ENCODE measurements around the gene PPARA. TPM values are rescaled to one million over a fixed set of nuclear protein-coding genes. Genes with fewer than 3 reads are reported as not detected.

The PPARA gene
- polyA plus RNA-seq, 1 donor from 2014 or later, result 0.43 TPM

- Histone ChIP-seq H3K4me2 (ENCODE audit: low read length) (no peak overlapping the region), H3K9ac (ENCODE audit: low read length) (no peak overlapping the region), H3K9me2 (ENCODE audit: insufficient read depth, low read length) (no peaks in the 10 kb centered on the region), H4K20me1 (ENCODE audit: insufficient read depth) (no peaks in the 10 kb centered on the region), H3F3A (ENCODE audit: insufficient read depth, low read length, poor library complexity, severe bottlenecking) (no peaks in the 10 kb centered on the region), H3K27ac (ENCODE audit: low read length) (no peak overlapping the region), H3K27me3 (ENCODE audit: insufficient read depth, low read depth, low read length) (peaks cover 44% of the 10 kb centered on the region), H3K9me3 (ENCODE audit: low read length) (peaks cover 51% of the 10 kb centered on the region), H3K4me3 (ENCODE audit: low read length) (no peak overlapping the region), H2AFZ (ENCODE audit: low read depth, low read length) (no peak overlapping the region), H3K79me2 (replicated peaks; ENCODE audit: insufficient read depth, low read length) (no peaks in the 10 kb centered on the region), H3K36me3 (ENCODE audit: insufficient read depth, low read length) (no peaks in the 10 kb centered on the region)
- no peak for TF ChIP-seq POLR2AphosphoS5 (IDR thresholded peaks at IDR 0.05)
Measured at GRCh38 chr22:46259374-46259773, 109.0 kb downstream of the PPARA start.

- H3K27me3 ChIP-seq (ENCODE audit: insufficient read depth, low read depth, low read length), result peaks cover 45% of the 10 kb centered on the region
- no peaks in the 10 kb centered on the region for H3K9me2 ChIP-seq (ENCODE audit: insufficient read depth, low read length)
- H4K20me1 ChIP-seq (ENCODE audit: insufficient read depth), result no peaks in the 10 kb centered on the region
- TF ChIP-seq EZH2 (IDR thresholded peaks at IDR 0.05; ENCODE audit: borderline replicate concordance, insufficient read depth, low read length, poor library complexity, severe bottlenecking) (no peak), RAD21 (conservative IDR thresholded peaks at IDR 0.05) (no peak), SMC3 (conservative IDR thresholded peaks at IDR 0.05; ENCODE audit: poor library complexity) (no peak), POLR2AphosphoS5 (IDR thresholded peaks at IDR 0.05) (no peak), MXI1 (conservative IDR thresholded peaks at IDR 0.05; ENCODE audit: poor library complexity, severe bottlenecking) (no peak), EP300 (conservative IDR thresholded peaks at IDR 0.05; ENCODE audit: poor library complexity, severe bottlenecking) (no peak), CTCF (IDR thresholded peaks at IDR 0.05; ENCODE audit: poor library complexity, severe bottlenecking) (no peak), TAF1 (IDR thresholded peaks at IDR 0.05; ENCODE audit: low read depth) (no peak), REST (IDR thresholded peaks at IDR 0.05; ENCODE audit: borderline replicate concordance) (no peak)
- H2AFZ ChIP-seq (ENCODE audit: low read depth, low read length), result no peak overlapping the region
- no peak overlapping the region for H3K9ac ChIP-seq (ENCODE audit: low read length)
- H3K36me3 ChIP-seq (ENCODE audit: insufficient read depth, low read length), result no peaks in the 10 kb centered on the region
- H3K4me3 ChIP-seq (ENCODE audit: low read length), result no peak overlapping the region
- H3F3A ChIP-seq (ENCODE audit: insufficient read depth, low read length, poor library complexity, severe bottlenecking), result no peaks in the 10 kb centered on the region
- H3K79me2 ChIP-seq (replicated peaks; ENCODE audit: insufficient read depth, low read length), result no peaks in the 10 kb centered on the region
- no peak overlapping the region for H3K27ac ChIP-seq (ENCODE audit: low read length)
- H3K9me3 ChIP-seq (ENCODE audit: low read length), result peaks cover 51% of the 10 kb centered on the region
- no peak overlapping the region for H3K4me2 ChIP-seq (ENCODE audit: low read length)
Measured at GRCh38 chr22:46260038-46260437, 109.7 kb downstream of the PPARA start.
